ENCODE measurements around the gene SELENBP1.
A peak's percentile ranks its signal among the peaks of the same experiment; 100 is the strongest.

The SELENBP1 gene

GRCh38 chr1:151344291-151344690, 28.2 kb downstream of the SELENBP1 start:
- DNase-seq (ENCODE audit: low read depth in 3 of 3), result no peak

- no peak for DNase-seq (ENCODE audit: low read depth in 3 of 3)
Measured at GRCh38 chr1:151343587-151343986, 28.9 kb downstream of the SELENBP1 start.

GRCh38 chr1:151342569-151342968, 29.9 kb downstream of the SELENBP1 start:
- DNase-seq (ENCODE audit: low read depth in 3 of 3), result no peak

- no peak for DNase-seq (ENCODE audit: low read depth in 3 of 3)
Measured at GRCh38 chr1:151342021-151342420, 30.5 kb downstream of the SELENBP1 start.

GRCh38 chr1:151340870-151341754, 31.4 kb downstream of the SELENBP1 start:
- DNase-seq (ENCODE audit: low read depth in 3 of 3), result peak in 2 of 3 experiments; percentile 27 to 35

GRCh38 chr1:151336556-151336955, 35.9 kb downstream of the SELENBP1 start:
- no peak for DNase-seq (ENCODE audit: low read depth in 3 of 3)

GRCh38 chr1:151334822-151335221, 37.7 kb downstream of the SELENBP1 start:
- no peak for DNase-seq (ENCODE audit: low read depth in 3 of 3)

- no peak for DNase-seq (ENCODE audit: low read depth in 3 of 3)
Measured at GRCh38 chr1:151327903-151328674, 44.4 kb downstream of the SELENBP1 start.

GRCh38 chr1:151327223-151327902, 45.1 kb downstream of the SELENBP1 start, which contains the start of gene PI4KB:
Gene PI4KB, minus strand, starts transcription at chr1:151327416. Its CDS starts 10,935 bp downstream, at chr1:151316481.
- peak; percentile 66 to 86 (median 86) for DNase-seq (ENCODE audit: low read depth in 3 of 3)

- DNase-seq (ENCODE audit: low read depth in 3 of 3), result peak; percentile 11 to 59 (median 38)
Measured at GRCh38 chr1:151326619-151327222, 45.8 kb downstream of the SELENBP1 start.

- DNase-seq (ENCODE audit: low read depth in 3 of 3), result no peak
Measured at GRCh38 chr1:151325646-151326429, 46.7 kb downstream of the SELENBP1 start.

- no peak for DNase-seq (ENCODE audit: low read depth in 3 of 3)
Measured at GRCh38 chr1:151325231-151325630, 47.3 kb downstream of the SELENBP1 start.

GRCh38 chr1:151324390-151324930, 48.0 kb downstream of the SELENBP1 start:
- DNase-seq (ENCODE audit: low read depth in 3 of 3), result no peak

GRCh38 chr1:151318975-151319374, 53.5 kb downstream of the SELENBP1 start:
- DNase-seq (ENCODE audit: low read depth in 3 of 3), result no peak

GRCh38 chr1:151315565-151316235, 56.8 kb downstream of the SELENBP1 start:
- no peak for DNase-seq (ENCODE audit: low read depth in 3 of 3)

All from stimulated activated CD4-positive, alpha-beta T cell treated with anti-CD3 and anti-CD28 coated beads, TNF-alpha, amount 100 ng/mL, for 24 hours (primary cell).